ENCODE results near the gene PRSS3.
A peak's percentile ranks its signal among the peaks of the same experiment; 100 is the strongest.
"Not testable (repeated sequence)": the region's sequence is repeated elsewhere in the genome, so short reads cannot be mapped to it uniquely, and the experiment has no call there.

The PRSS3 gene

DNA sequence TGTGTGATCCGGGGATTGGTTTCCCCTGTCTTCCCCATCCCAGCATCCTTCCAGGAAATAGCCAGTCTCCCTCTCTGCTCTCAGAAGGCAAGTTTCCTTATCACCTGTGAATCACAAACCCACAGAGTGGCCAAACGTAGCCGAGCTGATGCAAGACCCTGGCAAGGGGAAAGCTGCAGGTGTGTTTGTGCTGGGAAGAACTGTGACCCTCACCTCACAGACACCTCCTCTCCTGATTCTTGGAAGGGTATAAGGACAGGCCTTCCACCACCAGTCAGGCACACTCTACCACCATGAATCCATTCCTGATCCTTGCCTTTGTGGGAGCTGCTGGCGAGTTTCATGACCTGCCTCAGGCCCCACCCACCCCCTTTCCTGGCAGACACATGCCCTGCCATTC is at the start of gene PRSS3:
Gene PRSS3 (plus strand): TSS at position 281 of the 400 bp plus-strand sequence. CDS start 13 bp downstream, at position 294.
- DNase-seq (ENCODE audit: low read depth): no peak

DNA sequence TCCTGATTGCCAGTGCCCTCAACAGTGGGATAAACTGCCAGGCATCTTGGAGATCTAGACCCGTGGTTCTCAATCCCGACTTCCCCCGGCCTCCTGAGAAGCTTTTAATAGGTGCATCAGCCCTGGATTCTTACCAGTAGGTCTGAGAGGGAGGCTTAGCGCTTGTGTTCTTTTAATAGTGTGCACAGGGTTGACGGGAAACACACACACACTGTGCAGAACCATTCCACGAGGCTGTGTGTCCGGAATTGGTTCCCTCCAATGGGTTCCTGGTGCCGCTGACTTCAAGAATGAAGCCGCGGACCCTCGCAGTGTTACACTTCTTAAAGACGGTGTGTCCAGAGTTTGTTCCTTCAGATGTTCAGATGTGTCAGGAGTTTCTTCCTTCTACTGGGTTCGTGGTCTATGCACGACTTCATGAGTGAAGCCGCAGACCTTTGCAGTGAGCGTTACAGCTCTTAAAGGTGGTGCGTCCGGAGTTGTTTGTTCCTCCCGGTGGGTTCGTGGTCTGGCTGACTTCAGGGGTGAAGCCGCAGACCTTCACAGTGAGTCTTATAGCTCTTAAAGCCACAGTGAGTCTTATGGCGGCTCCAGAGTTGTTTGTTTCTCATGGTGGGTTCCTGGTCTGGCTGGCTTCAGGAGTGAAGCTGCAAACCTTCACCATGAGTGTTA is 46.6 kb upstream of the PRSS3 start:
- DNase-seq (ENCODE audit: low read depth): peak; percentile 23

- not testable (repeated sequence) for DNase-seq (ENCODE audit: low read depth)
Measured at GRCh38 chr9:33749305-33749654, 46.1 kb upstream of the PRSS3 start.

DNA sequence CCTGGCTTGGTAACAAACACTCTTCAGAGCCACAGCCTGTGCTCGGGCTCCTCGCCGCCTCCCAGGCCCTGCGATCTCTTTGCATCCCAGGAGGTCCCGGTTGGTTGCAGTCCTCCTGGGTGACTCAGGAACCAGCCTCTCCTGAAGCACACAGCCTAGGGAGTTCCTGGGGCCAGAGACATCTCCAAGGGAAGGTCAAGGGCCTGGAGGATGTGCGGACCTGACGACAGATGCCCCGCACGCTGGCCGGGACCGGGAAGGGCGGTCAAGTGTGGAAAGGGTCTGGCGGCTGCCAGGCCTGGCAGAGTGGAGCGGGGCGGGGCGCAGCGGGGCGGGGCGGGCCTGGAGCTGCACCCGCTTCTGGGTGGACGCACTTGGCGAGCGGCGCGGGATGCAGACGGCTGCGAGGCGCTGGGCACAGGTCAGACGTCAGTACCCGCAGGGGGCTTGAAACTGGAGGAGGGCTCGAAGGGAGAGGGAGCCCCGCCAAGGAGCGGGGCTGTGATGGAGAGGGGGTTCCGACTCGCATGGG is 45.0 kb upstream of the PRSS3 start:
- no peak for DNase-seq (ENCODE audit: low read depth)

- DNase-seq (ENCODE audit: low read depth): no peak
Measured at GRCh38 chr9:33750839-33751339, 44.5 kb upstream of the PRSS3 start.

GRCh38 chr9:33751536-33752129 is 43.7 kb upstream of the PRSS3 start:
- no peak for DNase-seq (ENCODE audit: low read depth)

DNA sequence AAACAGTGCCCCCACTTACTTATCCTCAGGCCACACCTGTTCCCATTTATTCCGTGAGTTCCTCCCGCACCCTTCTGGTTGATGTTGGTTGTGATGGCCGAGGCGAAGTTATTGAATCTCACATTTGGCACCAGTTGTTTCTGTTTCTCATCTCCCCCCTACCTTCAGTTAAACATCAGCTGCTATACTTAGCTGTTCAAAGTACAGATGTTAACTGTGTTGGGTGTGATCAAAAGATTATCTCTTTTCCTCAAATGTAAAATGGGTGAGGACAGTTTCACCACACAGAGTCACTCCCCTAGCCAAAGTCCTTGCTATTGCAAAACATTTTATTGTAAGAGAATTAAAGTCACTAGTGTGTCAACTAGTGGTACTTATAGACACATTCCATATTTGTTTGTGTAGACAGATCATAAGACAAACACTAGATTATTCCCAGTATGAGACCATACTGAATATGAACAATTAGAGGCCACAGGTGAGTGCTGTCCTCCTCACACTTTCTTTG is 43.2 kb upstream of the PRSS3 start:
- no peak for DNase-seq (ENCODE audit: low read depth)

GRCh38 chr9:33752789-33753188 is 42.6 kb upstream of the PRSS3 start:
- DNase-seq (ENCODE audit: low read depth): not testable (repeated sequence)

- not testable (repeated sequence) for DNase-seq (ENCODE audit: low read depth)
Measured at GRCh38 chr9:33759648-33760047, 35.7 kb upstream of the PRSS3 start.

DNA sequence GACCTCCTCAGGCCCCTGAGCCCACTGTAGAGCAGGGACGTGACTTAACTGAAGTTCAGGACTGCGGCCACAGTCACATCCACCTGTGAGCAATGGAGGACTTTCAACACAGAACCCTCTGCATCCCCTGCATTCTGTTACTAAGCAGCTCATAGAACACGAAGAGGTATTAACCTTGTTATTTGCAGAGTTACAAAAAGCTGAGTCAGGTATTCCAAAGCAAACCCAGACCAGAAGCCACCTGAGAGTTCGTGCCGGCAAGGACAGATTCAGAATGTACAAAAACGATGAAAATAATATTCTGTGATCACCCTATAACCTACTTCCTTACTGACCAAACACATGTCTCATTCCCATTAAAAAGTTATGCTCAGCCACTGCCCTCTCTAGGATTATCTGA is 33.0 kb upstream of the PRSS3 start:
- DNase-seq (ENCODE audit: low read depth): no peak

- DNase-seq (ENCODE audit: low read depth): not testable (repeated sequence)
Measured at GRCh38 chr9:33763709-33764108, 31.7 kb upstream of the PRSS3 start.

DNA sequence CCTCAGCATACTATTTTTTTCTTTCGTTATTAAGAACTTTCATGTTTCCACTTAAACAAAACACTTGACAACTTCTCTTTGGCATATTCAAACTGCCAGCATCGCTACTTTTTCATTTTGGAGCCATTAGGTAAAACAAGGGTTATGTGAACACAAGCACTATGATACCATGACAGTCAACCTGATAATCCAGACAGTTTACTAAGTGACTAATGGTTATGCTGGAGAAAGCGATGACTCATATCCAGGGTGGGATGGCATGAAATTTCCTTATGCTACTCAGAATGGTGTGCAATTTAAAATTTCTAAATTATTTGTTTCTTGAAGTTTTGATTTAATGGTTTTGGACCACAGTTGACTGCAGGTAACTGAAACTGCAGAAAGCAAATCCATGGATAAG is 29.9 kb upstream of the PRSS3 start:
- no peak for DNase-seq (ENCODE audit: low read depth)

DNA sequence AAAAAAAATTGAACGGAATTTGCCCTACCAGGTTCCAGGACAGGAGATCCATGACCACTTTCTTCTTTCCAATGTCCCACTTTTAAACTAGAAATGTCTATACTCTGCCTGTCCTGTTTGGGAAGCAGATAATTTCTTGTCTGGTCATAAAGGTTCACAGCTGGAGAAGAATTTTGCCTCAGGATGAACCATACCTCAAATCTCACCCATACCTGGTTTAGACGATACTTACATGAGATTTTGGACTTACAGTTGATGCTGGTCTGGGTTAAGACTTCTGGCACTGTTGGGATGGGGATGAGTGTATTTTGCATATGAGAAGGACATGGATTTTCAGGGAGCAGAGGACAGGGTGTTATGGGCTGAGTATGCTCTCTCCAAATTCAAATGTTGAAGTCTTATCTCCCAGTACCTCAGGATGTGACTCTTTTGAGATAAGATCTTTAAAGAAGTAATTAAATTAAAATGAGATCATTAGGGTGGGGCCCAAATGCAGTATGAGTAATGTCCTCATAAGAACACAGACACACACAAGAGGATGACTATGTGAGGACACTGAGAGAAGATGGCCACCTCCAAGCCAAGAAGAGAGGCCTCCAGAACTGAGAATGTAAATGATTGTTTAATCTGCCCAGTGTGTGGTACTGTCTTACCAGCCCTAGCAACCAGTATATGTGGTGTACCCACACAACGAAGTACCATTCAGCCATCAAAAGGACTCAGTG is 25.0 kb upstream of the PRSS3 start:
- not testable (repeated sequence) for DNase-seq (ENCODE audit: low read depth)

GRCh38 chr9:33773135-33773534 is 22.2 kb upstream of the PRSS3 start:
- DNase-seq (ENCODE audit: low read depth): not testable (repeated sequence)

GRCh38 chr9:33774074-33774659 is 21.2 kb upstream of the PRSS3 start:
- DNase-seq (ENCODE audit: low read depth): not testable (repeated sequence)

GRCh38 chr9:33776578-33776977 is 18.8 kb upstream of the PRSS3 start:
- no peak for DNase-seq (ENCODE audit: low read depth)

GRCh38 chr9:33778700-33779351 is 16.5 kb upstream of the PRSS3 start:
- DNase-seq (ENCODE audit: low read depth): peak; percentile 6

DNA sequence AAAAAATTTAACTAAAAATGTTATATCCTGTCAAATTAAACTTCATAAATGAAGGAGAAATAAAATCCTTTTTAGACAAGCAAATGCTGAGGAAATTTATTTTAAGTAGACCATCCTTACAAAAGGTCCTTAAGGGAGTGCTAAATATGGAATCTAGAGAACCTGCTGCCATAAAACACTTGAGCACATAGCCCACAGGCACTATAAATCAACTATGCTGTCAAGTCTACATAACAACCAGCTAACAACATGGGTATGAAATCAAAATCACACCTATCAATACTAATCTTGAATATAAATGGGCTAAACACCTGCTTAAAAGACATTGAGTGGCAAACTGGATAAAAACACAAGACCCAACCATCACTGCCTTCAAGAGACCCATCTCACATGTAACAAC is 15.1 kb upstream of the PRSS3 start:
- DNase-seq (ENCODE audit: low read depth): no peak

DNA sequence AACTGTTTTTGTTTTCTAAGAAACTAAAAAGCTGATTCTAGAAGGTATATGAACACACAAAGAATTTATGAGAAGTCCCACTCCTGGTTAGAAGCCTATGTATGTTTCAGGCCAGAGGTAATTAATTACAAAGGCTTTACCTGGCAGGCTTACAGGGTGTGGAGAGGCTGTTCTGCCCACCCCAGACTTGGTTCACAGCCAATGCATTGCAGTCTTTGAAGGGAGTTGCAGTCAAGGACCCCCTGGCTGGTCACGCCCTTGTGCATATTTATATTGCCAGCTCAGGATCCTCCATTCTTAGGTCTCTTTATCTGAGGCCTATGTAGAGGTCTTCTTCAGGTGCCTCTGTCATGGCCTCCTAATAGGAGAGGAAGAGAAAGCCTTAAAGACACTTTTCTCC is 13.6 kb upstream of the PRSS3 start:
- DNase-seq (ENCODE audit: low read depth): no peak

DNA sequence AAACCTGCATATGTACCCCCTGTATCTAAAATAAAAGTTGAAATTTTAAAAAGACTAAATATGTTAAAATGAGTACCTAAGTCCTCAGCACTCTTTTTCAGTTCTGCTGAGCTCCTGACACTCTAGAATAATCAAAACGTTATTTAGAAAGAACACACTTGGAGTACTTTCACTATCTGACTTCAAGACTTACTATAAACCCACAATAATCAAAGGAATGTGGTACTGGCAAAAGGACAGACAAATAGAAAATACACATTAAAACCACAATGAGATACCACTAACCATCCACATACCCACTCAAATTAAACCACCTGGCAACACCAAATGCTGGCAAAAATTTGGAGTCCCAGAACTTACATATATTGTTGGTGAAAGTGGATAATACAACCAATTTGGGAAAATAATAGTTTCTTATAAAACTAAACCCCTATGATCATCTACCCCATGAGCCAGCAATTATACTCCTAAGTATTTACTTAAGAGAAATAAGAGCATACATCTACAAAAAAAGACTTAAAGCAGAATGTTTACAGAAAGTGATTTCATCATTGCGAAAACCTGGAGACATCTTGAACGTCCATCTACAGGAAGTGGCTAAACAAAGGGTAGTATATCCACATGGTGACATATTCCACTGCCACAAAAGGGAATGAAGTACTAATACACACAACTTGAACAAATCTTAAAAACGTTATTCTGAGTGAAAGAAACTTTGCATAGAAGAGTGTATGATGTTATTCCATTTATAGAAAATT is 12.8 kb upstream of the PRSS3 start:
- DNase-seq (ENCODE audit: low read depth): no peak

DNA sequence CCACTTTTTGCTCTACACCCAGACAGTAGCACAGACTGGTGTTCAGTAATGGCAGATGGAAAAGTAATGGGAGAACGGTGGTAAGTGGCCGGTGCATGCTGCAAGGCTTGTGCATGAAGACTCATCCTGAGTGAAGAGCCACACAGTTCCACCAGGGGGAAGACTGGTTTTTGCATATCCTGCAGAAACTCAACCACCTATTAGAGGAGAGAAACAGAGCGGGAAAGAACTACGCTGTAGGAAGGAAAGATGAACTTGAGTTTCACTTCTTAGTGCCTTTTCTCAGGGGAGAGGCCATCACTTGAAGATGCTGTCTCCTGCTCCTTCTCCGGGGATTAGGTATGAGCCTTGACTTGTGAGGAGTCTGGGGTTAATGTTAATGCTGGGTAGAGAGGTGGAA is 9.4 kb upstream of the PRSS3 start:
- no peak for DNase-seq (ENCODE audit: low read depth)

Measured in stimulated activated CD8-positive, alpha-beta memory T cell treated with anti-CD3 and anti-CD28 coated beads, Interleukin-12 subunit alpha, Interleukin-12 subunit beta, amount 100 ng/mL, for 4 hours (primary cell).